H1 (cell line): Measurements from ENCODE around the gene PCCA. TPM values are rescaled to one million over a fixed set of nuclear protein-coding genes. Genes with fewer than 3 reads are reported as not detected.

Experiments used
- CTCF ChIA-PET: fragments of 300-600 bp; sonication (Branson Sonifier 250); formaldehyde crosslinking; loops from one replicate; lab custom pipeline; 2021; ENCODE audit not compliant: partially characterized antibody; lab: Charles Lee
- POLR2A ChIA-PET: fragments of 300-600 bp; sonication (Branson Sonifier 250); formaldehyde crosslinking; loops from one replicate; lab custom pipeline; 2021; ENCODE audit warnings: inconsistent platforms; ENCODE audit not compliant: partially characterized antibody; lab: Charles Lee
- DNase-seq, 2 experiments: peaks; one replicate each; pipeline versions ENCODE4 v3.0.0 to v3.0.0-alpha.2; 2010 to 2022; ENCODE audit warnings: low spot score in 2 of 2, low read depth in 1 of 2, mixed read lengths in 1 of 2
- FAIRE-seq: peaks from 2 replicates; lab custom pipeline; 2011; peaks lifted over from hg19 to GRCh38; lab: Jason Lieb, UNC
- H2AFZ ChIP-seq: 2 replicates; pipeline ENCODE4 v1.8.1; 2012; ENCODE audit warnings: low read length, inconsistent platforms
- H2AK5ac ChIP-seq: 2 replicates; pipeline ENCODE4 v1.6.1; 2013; ENCODE audit warnings: low read depth, low read length
- H2BK120ac ChIP-seq: replicated peaks from 2 replicates; pipeline ENCODE3; 2013; ENCODE audit warnings: low read depth, low read length, inconsistent platforms
- H2BK12ac ChIP-seq: 2 replicates; pipeline ENCODE4 v1.6.1; 2013; ENCODE audit warnings: low read depth, low read length
- H2BK15ac ChIP-seq: 2 replicates; pipeline ENCODE4 v1.6.1; 2013; ENCODE audit warnings: low read length
- H2BK20ac ChIP-seq: 2 replicates; pipeline ENCODE4 v1.6.1; 2013; ENCODE audit warnings: low read length
- H2BK5ac ChIP-seq: 2 replicates; pipeline ENCODE4 v1.6.1; 2013; ENCODE audit warnings: low read depth, low read length
- H3K14ac ChIP-seq: 2 replicates; pipeline ENCODE4 v1.6.1; 2013; ENCODE audit warnings: inconsistent platforms; ENCODE audit not compliant: insufficient read length
- H3K18ac ChIP-seq: 2 replicates; pipeline ENCODE4 v1.6.1; 2013; ENCODE audit warnings: low read length; ENCODE audit errors: extremely low read depth
- H3K23ac ChIP-seq: 2 replicates; pipeline ENCODE4 v1.6.1; 2013; ENCODE audit warnings: inconsistent platforms; ENCODE audit not compliant: insufficient read length
- H3K23me2 ChIP-seq: 2 replicates; pipeline ENCODE4 v1.6.1; 2013; ENCODE audit warnings: low read depth, low read length
- H3K27ac ChIP-seq: 2 replicates; pipeline ENCODE4 v1.6.1; 2011; ENCODE audit warnings: low read depth, low read length, inconsistent platforms
- H3K27me3 ChIP-seq, 4 experiments: replicated peaks in 1 of 4; 1 replicate in 1 of 4; 2 replicates in 3 of 4; pipeline versions ENCODE4 v1.6.1 to v1.8.1; 2011 to 2013; ENCODE audit warnings: low read length in 3 of 4, mild to moderate bottlenecking in 3 of 4, inconsistent platforms in 2 of 4, mixed read lengths in 2 of 4, moderate library complexity in 1 of 4; ENCODE audit not compliant: control insufficient read depth in 3 of 4, insufficient read depth in 3 of 4; ENCODE audit errors: extremely low read depth in 1 of 4
- H3K36me3 ChIP-seq, 4 experiments: 2 replicates each; pipeline versions ENCODE4 v1.6.1 to v1.8.1; 2011 to 2013; ENCODE audit warnings: mild to moderate bottlenecking in 4 of 4, low read length in 3 of 4, moderate library complexity in 2 of 4, control low read depth in 1 of 4, inconsistent platforms in 1 of 4; ENCODE audit not compliant: insufficient read depth in 4 of 4, control insufficient read depth in 2 of 4
- H3K4ac ChIP-seq: replicated peaks from 2 replicates; pipeline ENCODE3; 2013; ENCODE audit warnings: low read length, low read depth, mixed read lengths, inconsistent platforms; ENCODE audit not compliant: insufficient read length
- H3K4me1 ChIP-seq, 4 experiments: replicated peaks in 1 of 4; 1 replicate in 1 of 4; 2 replicates in 3 of 4; pipeline versions ENCODE4 v1.6.1 to v1.8.1; 2011 to 2013; ENCODE audit warnings: low read length in 3 of 4, inconsistent platforms in 2 of 4, mixed read lengths in 1 of 4; ENCODE audit not compliant: insufficient read depth in 4 of 4, control insufficient read depth in 3 of 4
- H3K4me2 ChIP-seq, 2 experiments: 2 replicates each; pipeline versions ENCODE4 v1.6.1 to v1.8.1; 2011 to 2013; ENCODE audit warnings: low read depth in 2 of 2, low read length in 2 of 2, control low read depth in 1 of 2, inconsistent platforms in 1 of 2, mild to moderate bottlenecking in 1 of 2; ENCODE audit not compliant: insufficient read depth in 1 of 2
- H3K4me3 ChIP-seq, 4 experiments: fragments of 200-600, 300-600 bp in 1 of 4; sonication (generic), shearing (Covaris generic), sonication (Bioruptor Twin) in 1 of 4; 2 replicates each; pipeline versions ENCODE4 v1.5.1 to v1.8.1; 2011 to 2016; ENCODE audit warnings: low read length in 4 of 4, low read depth in 3 of 4, control low read depth in 2 of 4, inconsistent platforms in 2 of 4, mild to moderate bottlenecking in 2 of 4, mixed read lengths in 1 of 4, moderate library complexity in 1 of 4; ENCODE audit not compliant: insufficient read depth in 2 of 4; ENCODE audit errors: extremely low read depth in 1 of 4
- H3K56ac ChIP-seq: replicated peaks from 2 replicates; pipeline ENCODE3; 2013; ENCODE audit warnings: low read depth, mild to moderate bottlenecking, mixed read lengths, low read length, inconsistent platforms; ENCODE audit not compliant: insufficient read length
- H3K79me1 ChIP-seq: 2 replicates; pipeline ENCODE4 v1.6.1; 2013; ENCODE audit warnings: low read depth, low read length, control low read depth
- H3K79me2 ChIP-seq, 2 experiments: 2 replicates each; pipeline versions ENCODE4 v1.6.1 to v1.8.1; 2012 to 2013; ENCODE audit warnings: low read length in 2 of 2, mild to moderate bottlenecking in 2 of 2, inconsistent platforms in 1 of 2; ENCODE audit not compliant: insufficient read depth in 2 of 2, control insufficient read depth in 1 of 2
- H3K9ac ChIP-seq, 4 experiments: replicated peaks in 1 of 4; 1 replicate in 1 of 4; 2 replicates in 3 of 4; pipeline versions ENCODE4 v1.6.1 to v1.8.1; 2011 to 2013; ENCODE audit warnings: low read depth in 3 of 4, low read length in 3 of 4, control low read depth in 2 of 4, mild to moderate bottlenecking in 2 of 4, moderate library complexity in 2 of 4, inconsistent platforms in 1 of 4; ENCODE audit errors: extremely low read depth in 1 of 4
- H3K9me3 ChIP-seq, 2 experiments: 2 replicates each; pipeline versions ENCODE4 v1.6.1 to v1.8.1; 2012 to 2013; ENCODE audit warnings: mild to moderate bottlenecking in 2 of 2, moderate library complexity in 2 of 2, control low read depth in 1 of 2, inconsistent platforms in 1 of 2, low read depth in 1 of 2, low read length in 1 of 2, mixed read lengths in 1 of 2; ENCODE audit not compliant: insufficient read depth in 2 of 2
- H4K20me1 ChIP-seq, 2 experiments: replicated peaks in 1 of 2; 2 replicates each; pipeline versions ENCODE3 to v1.8.1; 2011 to 2013; ENCODE audit warnings: inconsistent platforms in 2 of 2, low read length in 2 of 2, mild to moderate bottlenecking in 1 of 2; ENCODE audit not compliant: insufficient read depth in 2 of 2, control insufficient read depth in 1 of 2
- H4K5ac ChIP-seq: 2 replicates; pipeline ENCODE4 v1.6.1; 2013; ENCODE audit warnings: low read length, low read depth, mixed read lengths, inconsistent platforms; ENCODE audit not compliant: insufficient read length
- H4K8ac ChIP-seq: 2 replicates; pipeline ENCODE4 v1.8.0; 2013; ENCODE audit warnings: mild to moderate bottlenecking, moderate library complexity, low read length, inconsistent platforms; ENCODE audit not compliant: insufficient read depth; ENCODE audit errors: extremely low read depth
- H4K91ac ChIP-seq: replicated peaks from 2 replicates; pipeline ENCODE3; 2013; ENCODE audit warnings: low read length, mixed read lengths, inconsistent platforms; ENCODE audit not compliant: insufficient read length
- CBX5 ChIP-seq: fragments of 300-800, 300-1000 bp; sonication (generic); IDR thresholded peaks from 2 replicates; pipeline ENCODE4 v1.7.1; 2016; ENCODE audit warnings: antibody characterized with exemption, low read length, low read depth
- CBX8 ChIP-seq: fragments of 300-800, 300-1000 bp; sonication (generic); IDR thresholded peaks from 2 replicates; pipeline ENCODE4 v1.7.1; 2016; ENCODE audit warnings: low read depth, low read length, borderline replicate concordance
- HDAC2 ChIP-seq, 2 experiments: fragments of 300-600 bp in 1 of 2; sonication (generic) in 1 of 2; IDR thresholded peaks; 2 replicates each; pipeline ENCODE4 v1.6.1; 2011 to 2012; ENCODE audit warnings: low read depth in 2 of 2, low read length in 2 of 2, mild to moderate bottlenecking in 2 of 2, moderate library complexity in 2 of 2, borderline replicate concordance in 1 of 2, inconsistent platforms in 1 of 2
- RNF2 ChIP-seq: fragments of 200-900, 300-1000 bp; sonication (generic); IDR thresholded peaks from 2 replicates; pipeline ENCODE4 v1.7.1; 2016; ENCODE audit warnings: borderline replicate concordance, low read depth, mild to moderate bottlenecking, antibody characterized with exemption, low read length; ENCODE audit not compliant: poor library complexity, severe bottlenecking; ENCODE audit errors: missing control alignments
- SAP30 ChIP-seq: fragments of 300-600 bp; sonication (generic); IDR thresholded peaks from 2 replicates; pipeline ENCODE4 v1.7.1; 2012; ENCODE audit warnings: low read length, moderate library complexity, mild to moderate bottlenecking, inconsistent platforms; ENCODE audit not compliant: insufficient read depth, insufficient replicate concordance
- SIN3A ChIP-seq, 2 experiments: IDR thresholded peaks in 1 of 2; conservative IDR thresholded peaks in 1 of 2; 2 replicates each; pipeline ENCODE4 v1.6.1; 2011 to 2012; ENCODE audit warnings: low read length in 2 of 2, improper control_type of control experiment in 1 of 2, low read depth in 1 of 2, mild to moderate bottlenecking in 1 of 2
- SRF ChIP-seq: IDR thresholded peaks from 2 replicates; pipeline ENCODE4 v1.6.1; 2011; ENCODE audit warnings: mild to moderate bottlenecking, low read depth, low read length, moderate library complexity
- TAF1 ChIP-seq: IDR thresholded peaks from 2 replicates; pipeline ENCODE4 v1.6.1; 2011; ENCODE audit warnings: mild to moderate bottlenecking, low read depth, low read length
- TAF7 ChIP-seq: optimal IDR thresholded peaks from 2 replicates; pipeline ENCODE3; 2011; ENCODE audit warnings: low read depth, mild to moderate bottlenecking, inconsistent platforms, low read length, moderate library complexity, borderline replicate concordance
- TEAD4 ChIP-seq: IDR thresholded peaks from 2 replicates; pipeline ENCODE4 v1.6.1; 2012; ENCODE audit warnings: low read depth, low read length, inconsistent platforms, mixed read lengths
- WGBS, 2 experiments: shearing (Covaris generic) in 1 of 2; methylation state at CpG; one replicate each; pipeline versions ENCODE4 v1.1.6 to v1.1.7; 2013 to 2015; ENCODE audit warnings: low lambda C conversion rate in 2 of 2, mixed read lengths in 2 of 2, inconsistent platforms in 1 of 2, low coverage in 1 of 2, missing lambda C conversion rate in 1 of 2; ENCODE audit not compliant: insufficient replicate concordance in 2 of 2, insufficient coverage in 1 of 2, insufficient read length in 1 of 2; ENCODE audit errors: extremely low coverage in 1 of 2, missing lambda C conversion rate in 1 of 2; 5-methylcytosine and 5-hydroxymethylcytosine counted together
- polyA plus RNA-seq, 7 experiments: library from polyadenylated mRNA; depleted of rRNA in 3 of 7; stranded (reverse) in 5 of 7; unstranded in 2 of 7; fragments of >200 nt in 5 of 7; fragments of 200-250 nt in 2 of 7; gene quantifications; 1 replicate in 5 of 7; 2 replicates in 1 of 7; 4 replicates in 1 of 7; pipeline versions ENCODE4 v1.2.1 to v1.2.3, GENCODE V29; 2011 to 2013; ENCODE audit warnings: missing spikeins in 2 of 7, mixed read lengths in 2 of 7
- total RNA-seq: library from RNA; stranded (reverse); fragmentation: NEBNext Ultra II Directional; extraction: Animal tissue kit (Norgen Biotek cat#: 25700); gene quantifications from 2 replicates; pipeline ENCODE4 v1.2.1, GENCODE V29; 2021
- TF ChIP-seq, protein P1 (sequence below): IDR thresholded peaks from 2 replicates; pipeline ENCODE4 v1.6.1; 2012; ENCODE audit warnings: low read length, inconsistent platforms

Gene PCCA
- total and polyA plus RNA-seq, 2 of the 8 experiments (the other 6 are each of a cell fraction or from before 2014, with no cell fraction given): 18.4 to 49.8 TPM

DNA sequence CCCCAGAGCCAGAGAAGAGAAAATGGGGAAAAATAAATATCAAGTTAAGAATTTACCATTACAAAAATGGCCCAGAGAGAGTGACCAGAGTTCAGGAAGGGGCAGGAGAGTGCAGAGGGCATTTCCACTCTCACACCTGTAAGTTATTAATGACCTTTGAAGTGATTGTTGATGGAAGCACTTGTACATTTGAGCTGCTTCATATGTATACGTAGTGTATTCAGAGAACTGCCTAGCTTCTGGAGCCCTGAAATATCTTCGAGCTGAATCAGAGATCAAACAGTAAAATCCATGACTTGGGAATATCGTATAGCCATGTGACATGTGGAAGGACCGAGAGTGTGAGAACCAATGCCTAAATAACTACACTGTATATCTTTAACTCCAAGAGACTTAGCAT lies 49.2 kb upstream of the PCCA start:
- FAIRE-seq (no peak), DNase-seq (no peak)
- Histone ChIP-seq H3K27ac (no peak overlapping the region), H3K14ac (no peak overlapping the region), H3K4me1 (no peaks in the 10 kb centered on the region), H3K36me3 (no peaks in the 10 kb centered on the region), H3K23ac (no peak overlapping the region), H3K4me2 (no peak overlapping the region), H4K5ac (no peak overlapping the region), H2BK20ac (no peak overlapping the region), H3K4me3 (no peak overlapping the region), H3K79me1 (no peaks in the 10 kb centered on the region), H2BK12ac (no peak overlapping the region), H3K27me3 (no peaks in the 10 kb centered on the region), H3K56ac (no peak overlapping the region), H4K91ac (no peak overlapping the region), H4K20me1 (no peaks in the 10 kb centered on the region), H3K4ac (no peak overlapping the region), H3K79me2 (no peaks in the 10 kb centered on the region), H3K9me3 (no peaks in the 10 kb centered on the region), H3K23me2 (no peaks in the 10 kb centered on the region; the same call in 1 of the 2 replicates), H2BK15ac (no peak overlapping the region), H2AFZ (no peak overlapping the region), H2AK5ac (no peak overlapping the region), H3K18ac (no peak overlapping the region), H4K8ac (no peak overlapping the region), H2BK5ac (no peak overlapping the region), H2BK120ac (no peak overlapping the region), H3K9ac (no peak overlapping the region)
- WGBS, 2 experiments: 83% methylated on average over 4 of the region's 4 CpGs; no CpG with 5 or more reads in 1 of the 2 experiments
- CTCF ChIA-PET: interaction anchor here (0.8 kb wide), 1 partner anchor 8 kb away, joined by 3 read pairs; no protein-coding TSS in a partner anchor
- POLR2A ChIA-PET: no interaction called here
- no peak for TF ChIP-seq SAP30
- TF ChIP-seq CBX8: no peak
- no peak for TF ChIP-seq SRF
- no peak for TF ChIP-seq RNF2
- TF ChIP-seq TAF1: no peak
- TF ChIP-seq CBX5: no peak
- TF ChIP-seq TAF7: no peak
- no peak for TF ChIP-seq TEAD4
- TF ChIP-seq HDAC2 (IDR thresholded peaks at IDR 0.05; ENCODE audit: borderline replicate concordance in 1 of 2, low read depth in 2 of 2, low read length in 2 of 2): no peak
- TF ChIP-seq, protein P1, sequence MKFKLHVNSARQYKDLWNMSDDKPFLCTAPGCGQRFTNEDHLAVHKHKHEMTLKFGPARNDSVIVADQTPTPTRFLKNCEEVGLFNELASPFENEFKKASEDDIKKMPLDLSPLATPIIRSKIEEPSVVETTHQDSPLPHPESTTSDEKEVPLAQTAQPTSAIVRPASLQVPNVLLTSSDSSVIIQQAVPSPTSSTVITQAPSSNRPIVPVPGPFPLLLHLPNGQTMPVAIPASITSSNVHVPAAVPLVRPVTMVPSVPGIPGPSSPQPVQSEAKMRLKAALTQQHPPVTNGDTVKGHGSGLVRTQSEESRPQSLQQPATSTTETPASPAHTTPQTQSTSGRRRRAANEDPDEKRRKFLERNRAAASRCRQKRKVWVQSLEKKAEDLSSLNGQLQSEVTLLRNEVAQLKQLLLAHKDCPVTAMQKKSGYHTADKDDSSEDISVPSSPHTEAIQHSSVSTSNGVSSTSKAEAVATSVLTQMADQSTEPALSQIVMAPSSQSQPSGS: no peak
- TF ChIP-seq SIN3A (conservative IDR thresholded peaks at IDR 0.05 in 1 of 2, IDR thresholded peaks at IDR 0.05 in 1 of 2; ENCODE audit: low read depth in 1 of 2, low read length in 2 of 2): no peak
